ENCODE data around the gene ESRRB.
"Not testable (repeated sequence)": the region's sequence is repeated elsewhere in the genome, so short reads cannot be mapped to it uniquely, and the experiment has no call there.

ESRRB gene

DNA sequence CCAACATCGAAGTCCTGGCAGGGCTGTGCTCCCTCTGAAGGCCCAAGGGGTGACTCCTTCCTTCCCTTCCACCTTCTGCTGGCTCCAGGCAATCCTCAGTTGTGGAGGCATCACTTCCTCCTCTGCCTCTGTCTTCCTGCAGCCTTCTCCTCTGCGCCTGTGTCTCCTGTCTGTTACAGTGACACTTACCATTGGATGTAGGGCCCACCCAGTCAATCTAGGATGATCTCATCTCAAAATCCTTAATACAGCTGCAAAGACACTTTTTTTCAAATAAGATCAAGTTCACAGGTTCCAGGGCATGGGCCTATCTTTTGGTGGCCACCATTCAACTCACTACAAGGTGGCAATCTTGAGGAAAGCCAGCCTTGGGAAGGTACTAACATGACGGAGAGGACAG lies 155.1 kb downstream of the ESRRB start:
- no peak overlapping the region for H3K27ac ChIP-seq
- TF ChIP-seq ZFX (IDR thresholded peaks at IDR 0.05; ENCODE audit: borderline replicate concordance) = no peak
- TF ChIP-seq, protein P1, sequence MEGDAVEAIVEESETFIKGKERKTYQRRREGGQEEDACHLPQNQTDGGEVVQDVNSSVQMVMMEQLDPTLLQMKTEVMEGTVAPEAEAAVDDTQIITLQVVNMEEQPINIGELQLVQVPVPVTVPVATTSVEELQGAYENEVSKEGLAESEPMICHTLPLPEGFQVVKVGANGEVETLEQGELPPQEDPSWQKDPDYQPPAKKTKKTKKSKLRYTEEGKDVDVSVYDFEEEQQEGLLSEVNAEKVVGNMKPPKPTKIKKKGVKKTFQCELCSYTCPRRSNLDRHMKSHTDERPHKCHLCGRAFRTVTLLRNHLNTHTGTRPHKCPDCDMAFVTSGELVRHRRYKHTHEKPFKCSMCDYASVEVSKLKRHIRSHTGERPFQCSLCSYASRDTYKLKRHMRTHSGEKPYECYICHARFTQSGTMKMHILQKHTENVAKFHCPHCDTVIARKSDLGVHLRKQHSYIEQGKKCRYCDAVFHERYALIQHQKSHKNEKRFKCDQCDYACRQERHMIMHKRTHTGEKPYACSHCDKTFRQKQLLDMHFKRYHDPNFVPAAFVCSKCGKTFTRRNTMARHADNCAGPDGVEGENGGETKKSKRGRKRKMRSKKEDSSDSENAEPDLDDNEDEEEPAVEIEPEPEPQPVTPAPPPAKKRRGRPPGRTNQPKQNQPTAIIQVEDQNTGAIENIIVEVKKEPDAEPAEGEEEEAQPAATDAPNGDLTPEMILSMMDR (IDR thresholded peaks at IDR 0.05) = no peak

DNA sequence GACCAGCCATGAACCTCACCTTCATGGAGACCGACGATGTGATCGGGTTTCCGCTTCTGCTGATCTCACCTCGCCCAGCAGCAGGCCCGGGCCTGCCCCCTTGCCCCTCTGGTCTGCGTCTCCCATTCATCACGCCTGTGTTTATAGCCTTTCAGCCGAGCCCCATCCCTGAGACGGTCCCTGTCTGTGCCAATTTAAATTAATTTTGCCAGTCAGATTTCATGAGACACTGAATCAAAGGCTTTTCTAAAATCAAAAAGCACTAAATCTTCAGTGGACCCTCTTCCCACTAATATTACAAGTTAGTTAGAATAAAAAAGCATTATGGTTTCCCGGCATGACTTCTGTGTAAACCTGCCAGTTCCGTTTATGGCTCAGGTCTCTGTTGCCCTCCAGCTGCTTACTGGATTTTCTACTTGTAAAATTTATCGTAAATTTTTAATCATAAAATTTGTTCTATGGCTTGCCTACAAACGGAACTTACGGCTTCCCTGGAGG lies 155.9 kb downstream of the ESRRB start:
- H3K27ac ChIP-seq = no peak overlapping the region
- no peak for TF ChIP-seq ZFX (IDR thresholded peaks at IDR 0.05; ENCODE audit: borderline replicate concordance)
- TF ChIP-seq, protein P1 (IDR thresholded peaks at IDR 0.05) = no peak

DNA sequence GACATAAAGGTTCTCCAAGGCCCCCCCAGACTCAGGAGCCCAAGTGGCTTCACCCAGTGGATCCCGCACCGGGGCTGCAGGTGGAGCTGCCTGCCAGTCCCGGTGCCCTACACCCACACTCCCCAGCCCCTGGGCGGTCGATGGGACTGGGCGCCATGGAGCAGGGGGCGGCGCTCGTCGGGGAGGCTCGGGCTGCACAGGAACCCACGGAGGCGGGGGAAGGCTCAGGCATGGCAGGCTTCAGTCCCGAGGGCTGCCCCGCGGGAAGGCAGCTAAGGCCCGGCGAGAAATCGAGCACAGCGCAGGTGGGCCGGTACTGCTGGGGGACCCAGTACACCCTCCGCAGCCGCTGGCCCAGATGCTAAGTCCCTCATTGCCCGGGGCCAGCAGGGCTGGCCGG lies 160.7 kb downstream of the ESRRB start:
- H3K27ac ChIP-seq = not testable (repeated sequence)

DNA sequence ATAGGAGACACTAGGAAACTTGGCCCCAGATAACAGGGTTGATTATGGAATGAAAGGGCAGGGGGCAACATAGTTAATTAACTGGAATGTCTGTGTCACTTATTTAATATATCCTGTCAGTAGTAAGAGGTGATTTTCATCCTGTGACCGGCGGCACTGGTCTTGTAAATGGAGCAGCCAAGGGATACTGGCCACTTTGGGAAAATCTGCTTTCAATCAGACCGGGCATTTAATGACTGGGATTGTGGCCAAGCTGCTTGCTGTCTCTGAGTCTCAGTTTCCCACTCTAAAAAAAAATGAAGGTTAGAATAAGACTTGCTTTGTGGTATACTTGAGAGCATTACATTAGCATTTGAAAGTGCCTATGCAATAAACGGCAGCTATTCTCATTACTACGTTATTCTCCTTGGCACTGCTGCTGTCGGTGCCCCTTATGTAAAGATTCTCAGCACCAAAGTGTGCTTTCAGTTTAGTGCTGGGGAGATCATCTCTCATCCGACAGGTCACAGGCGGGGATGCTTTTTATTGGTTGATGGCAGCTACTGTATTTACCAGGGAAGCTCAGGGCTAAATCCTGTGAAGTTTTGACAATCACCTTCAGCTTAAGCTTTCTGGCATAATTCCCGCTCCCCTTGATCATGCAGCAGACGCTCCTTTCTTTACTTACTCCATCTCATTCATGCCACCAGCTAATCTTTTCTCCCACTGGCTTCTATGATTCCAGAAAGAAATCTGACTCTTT lies 162.1 kb downstream of the ESRRB start:
- H3K27ac ChIP-seq = no peak overlapping the region
- TF ChIP-seq ZFX (IDR thresholded peaks at IDR 0.05; ENCODE audit: borderline replicate concordance) = no peak
- TF ChIP-seq, protein P1 (IDR thresholded peaks at IDR 0.05) = no peak

DNA sequence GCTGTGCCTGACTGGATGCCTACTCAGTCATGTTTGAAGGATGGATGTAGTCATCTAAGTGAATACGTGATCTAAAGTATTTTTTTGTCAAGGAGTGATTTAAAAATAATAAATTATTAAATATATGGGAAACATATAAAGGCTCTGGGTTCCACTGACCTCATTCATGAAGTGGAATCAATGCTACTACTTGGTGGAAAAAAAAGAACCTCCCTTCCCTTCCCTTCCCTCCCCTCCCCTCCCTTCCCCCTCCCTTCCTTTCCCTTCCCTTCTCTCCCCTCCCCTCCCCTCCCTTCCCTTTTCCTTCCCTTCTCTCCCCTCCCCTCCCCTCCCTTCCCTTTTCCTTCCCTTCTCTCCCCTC lies 162.7 kb downstream of the ESRRB start:
- H3K27ac ChIP-seq = no peak overlapping the region
- no peak for TF ChIP-seq ZFX (IDR thresholded peaks at IDR 0.05; ENCODE audit: borderline replicate concordance)
- TF ChIP-seq, protein P1 (IDR thresholded peaks at IDR 0.05) = no peak

DNA sequence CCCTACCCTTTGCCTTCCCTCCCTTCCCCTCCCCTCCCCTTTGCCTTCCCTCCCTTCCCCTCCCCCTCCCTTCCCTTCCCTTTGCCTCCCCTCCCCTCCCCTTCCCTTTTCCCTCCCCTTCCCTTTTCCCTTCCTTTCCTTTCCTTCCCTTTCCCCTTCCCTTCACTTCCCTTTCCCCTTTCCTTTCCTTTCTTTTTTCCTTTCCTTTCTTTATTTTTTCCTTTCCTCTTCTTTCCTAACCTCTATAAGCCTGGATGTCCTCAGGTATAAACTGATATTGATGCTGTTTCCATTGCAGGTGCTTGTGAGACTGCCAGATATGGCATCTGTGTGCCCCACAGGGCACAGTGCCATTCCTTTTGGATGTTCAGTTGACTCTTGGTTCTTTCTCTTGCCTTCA lies 163.2 kb downstream of the ESRRB start:
- TF ChIP-seq ZFX (IDR thresholded peaks at IDR 0.05; ENCODE audit: borderline replicate concordance) = no peak
- TF ChIP-seq, protein P1 (IDR thresholded peaks at IDR 0.05) = no peak

DNA sequence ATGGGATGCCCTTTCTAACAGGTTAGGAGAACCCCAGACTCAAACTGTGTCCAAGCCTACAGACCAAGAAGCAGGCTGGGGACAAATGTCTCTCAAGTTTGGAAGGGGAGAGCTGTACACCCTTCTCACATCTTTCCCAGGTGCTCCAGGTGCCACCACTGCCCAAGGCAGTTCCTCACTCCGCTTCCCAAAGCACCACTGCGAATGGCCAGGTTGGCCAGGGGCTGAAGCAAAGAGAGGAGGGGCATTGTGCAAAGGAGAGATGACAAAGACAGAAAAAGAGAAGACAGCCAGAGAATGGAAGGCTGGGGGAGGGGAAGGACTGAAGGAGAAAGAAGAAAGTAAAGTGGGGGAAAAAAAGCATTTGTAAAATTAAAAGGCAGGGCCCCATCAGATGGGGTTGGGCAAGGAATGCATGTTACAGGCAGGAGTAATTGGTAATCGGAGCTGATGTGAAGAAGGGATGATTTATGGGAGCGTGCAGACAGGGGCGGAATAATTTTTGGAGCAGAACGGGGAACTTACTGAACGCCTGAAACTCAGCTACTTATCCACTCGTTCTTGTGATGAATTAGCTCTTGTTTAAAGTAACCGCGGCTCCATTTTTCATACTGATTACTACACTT lies 165.8 kb downstream of the ESRRB start:
- TF ChIP-seq ZFX (IDR thresholded peaks at IDR 0.05; ENCODE audit: borderline replicate concordance) = no peak
- TF ChIP-seq, protein P1 (IDR thresholded peaks at IDR 0.05) = no peak
- no peak overlapping the region for H3K27ac ChIP-seq

More for the DNA sequence above, 163.2 kb downstream of the ESRRB start:
- H3K27ac ChIP-seq = no peak overlapping the region
